Small intestine (tissue), 7 donors: Measurements from ENCODE around the gene TMEM132E. TPM values are rescaled to one million over a fixed set of nuclear protein-coding genes. Genes with fewer than 3 reads are reported as not detected.

Experiments used
- DNase-seq, 2 donors: peaks; one replicate each; pipeline versions ENCODE4 v3.0.0 to v3.0.0-alpha.2; 2013
- FAIRE-seq: peaks from 2 replicates; lab custom pipeline; 2012; peaks lifted over from hg19 to GRCh38; lab: Jason Lieb, UNC
- H3K27ac ChIP-seq, 3 donors: one replicate each; pipeline ENCODE4 v1.5.1; 2013; ENCODE audit warnings: low read length in 2 of 3, mild to moderate bottlenecking in 2 of 3, control low read depth in 1 of 3, inconsistent platforms in 1 of 3, low read depth in 1 of 3, moderate library complexity in 1 of 3
- H3K27me3 ChIP-seq, 3 donors: one replicate each; pipeline ENCODE4 v1.6.1; 2013; ENCODE audit warnings: low read length in 3 of 3, inconsistent platforms in 1 of 3; ENCODE audit not compliant: control insufficient read depth in 3 of 3, insufficient read depth in 3 of 3
- H3K36me3 ChIP-seq, 3 donors: one replicate each; pipeline ENCODE4 v1.6.1; 2013; ENCODE audit warnings: low read length in 3 of 3, inconsistent platforms in 1 of 3, low read depth in 1 of 3, mild to moderate bottlenecking in 1 of 3, moderate library complexity in 1 of 3; ENCODE audit not compliant: control insufficient read depth in 3 of 3, insufficient read depth in 2 of 3
- H3K4me1 ChIP-seq, 3 donors: one replicate each; pipeline ENCODE4 v1.6.1; 2013; ENCODE audit warnings: low read length in 2 of 3, inconsistent platforms in 1 of 3, low read depth in 1 of 3, mild to moderate bottlenecking in 1 of 3, moderate library complexity in 1 of 3; ENCODE audit not compliant: control insufficient read depth in 3 of 3, insufficient read depth in 2 of 3
- H3K4me3 ChIP-seq, 3 donors: one replicate each; pipeline ENCODE4 v1.5.1; 2013; ENCODE audit warnings: low read length in 3 of 3, control low read depth in 1 of 3, inconsistent platforms in 1 of 3, low read depth in 1 of 3, mild to moderate bottlenecking in 1 of 3, moderate library complexity in 1 of 3
- H3K9me3 ChIP-seq, 2 donors: one replicate each; pipeline ENCODE4 v1.6.1; 2013; ENCODE audit warnings: low read depth in 1 of 2, low read length in 1 of 2; ENCODE audit not compliant: control insufficient read depth in 2 of 2, insufficient read depth in 1 of 2
- WGBS, 3 donors: extraction: QIAGEN DNeasy Blood & Tissue Kit; methylation state at CpG; one replicate each; pipeline ENCODE4 v1.1.7; 2013; 5-methylcytosine and 5-hydroxymethylcytosine counted together
- polyA plus RNA-seq, 4 donors: library from polyadenylated mRNA; stranded (reverse) in 3 of 4; unstranded in 1 of 4; fragments of 200-250 nt in 3 of 4; fragments of 120-200 nt in 1 of 4; gene quantifications; one replicate each; pipeline versions ENCODE4 v1.2.1 to v1.2.3, GENCODE V29; 2013
- donor health status: healthy with polysubstance abuse.
- donor health status: control.
- donor health status: control.
- donor health status: Bipolar disorder and iron deficiency.
- donor health status: healthy.

The TMEM132E gene
- polyA plus RNA-seq, 4 donors = 0.07 to 9.2 (median 3.9) TPM

DNA sequence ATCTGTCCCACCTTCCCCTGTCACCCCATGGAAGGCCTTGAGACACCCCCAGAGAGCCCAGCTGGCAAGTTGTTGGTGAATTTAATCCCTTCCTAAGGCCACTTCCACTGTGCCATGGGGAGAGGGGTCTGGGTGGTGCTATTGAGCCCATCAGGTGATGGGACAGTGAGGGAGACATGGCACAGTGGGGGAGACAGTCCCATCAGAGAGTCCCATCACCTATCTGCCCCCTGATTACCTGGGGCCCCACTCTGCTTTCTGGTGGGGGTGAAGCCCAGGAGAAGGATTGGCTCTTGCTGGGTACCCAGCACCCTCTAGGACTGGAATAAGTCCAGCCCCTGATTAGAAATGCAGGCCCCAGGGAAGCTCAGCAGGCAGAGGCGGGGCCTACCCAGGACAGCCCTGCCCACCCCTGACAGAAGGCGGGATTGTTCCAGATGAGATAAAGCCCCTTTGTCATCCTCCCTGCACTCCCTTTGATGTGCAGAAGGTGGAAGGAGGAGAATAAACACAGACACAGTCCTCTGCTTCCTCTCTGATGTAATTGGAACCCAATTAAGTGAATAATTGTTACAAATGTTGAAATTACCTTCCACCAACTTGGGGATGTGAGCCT lies 18.9 kb downstream of the TMEM132E start:
- 33 to 55% (median 42%) methylated on average over 2 of the region's 2 CpGs for WGBS, 3 donors
- FAIRE-seq (no peak), DNase-seq (no peak)
- no peaks in the 10 kb centered on the region for H3K4me1 ChIP-seq
- H3K4me3 ChIP-seq = no peak overlapping the region
- H3K27me3 ChIP-seq = peaks cover 0 to 9% (median 2%) of the 10 kb centered on the region in 3 donors
- H3K9me3 ChIP-seq = no peaks in the 10 kb centered on the region
- H3K36me3 ChIP-seq = no peaks in the 10 kb centered on the region
- H3K27ac ChIP-seq = no peak overlapping the region

DNA sequence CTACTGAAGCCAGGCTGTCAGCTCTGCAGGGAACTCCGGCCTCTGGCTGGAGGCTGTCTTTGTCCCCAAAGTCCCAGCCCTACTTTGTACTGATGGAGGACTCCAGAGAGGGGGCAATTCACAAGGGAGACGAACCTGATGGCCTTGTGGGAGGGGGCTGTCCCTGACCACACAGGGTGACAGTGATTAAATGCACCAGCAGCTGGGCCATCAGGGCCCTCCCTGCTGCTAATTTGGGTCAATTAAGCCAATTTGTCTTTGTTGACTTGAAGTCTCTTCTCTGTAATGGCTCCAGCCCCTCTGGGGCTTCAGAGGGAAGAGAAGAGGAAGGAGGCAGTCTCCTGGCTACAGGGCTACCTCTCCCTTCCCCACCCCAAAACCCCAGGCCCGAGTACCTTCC lies 22.0 kb downstream of the TMEM132E start:
- FAIRE-seq (no peak), DNase-seq (no peak)
- 37 to 43% (median 38%) methylated on average over 3 of the region's 3 CpGs for WGBS, 3 donors
- no peak overlapping the region for H3K4me3 ChIP-seq
- no peaks in the 10 kb centered on the region for H3K9me3 ChIP-seq
- no peaks in the 10 kb centered on the region for H3K36me3 ChIP-seq
- H3K4me1 ChIP-seq = no peaks in the 10 kb centered on the region
- no peak overlapping the region for H3K27ac ChIP-seq
- H3K27me3 ChIP-seq = peaks cover 0 to 8% (median 2%) of the 10 kb centered on the region in 3 donors

DNA sequence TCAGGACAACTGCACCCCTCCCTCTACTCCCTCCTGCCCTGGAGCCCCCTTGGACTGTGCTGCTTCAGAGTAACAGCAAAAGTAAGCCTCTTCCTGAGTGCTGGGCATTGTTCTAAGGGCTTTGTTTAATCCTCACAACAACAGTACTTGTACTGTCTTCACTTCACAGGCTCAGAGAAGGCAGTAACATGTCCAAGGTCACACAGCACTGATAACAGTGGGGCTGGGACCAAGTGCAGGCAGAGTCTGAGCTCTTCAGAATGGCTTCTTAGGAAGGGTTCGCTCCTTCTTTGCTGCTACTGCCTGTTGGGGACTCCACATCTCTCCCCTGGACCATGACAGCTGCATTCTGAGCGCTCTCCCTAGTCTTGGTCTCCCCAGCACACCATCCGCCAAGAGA lies 24.6 kb downstream of the TMEM132E start:
- no peak overlapping the region for H3K27ac ChIP-seq
- H3K9me3 ChIP-seq = no peaks in the 10 kb centered on the region
- WGBS, 3 donors = 71 to 88% (median 79%) methylated on average over 3 of the region's 3 CpGs
- H3K4me1 ChIP-seq = no peaks in the 10 kb centered on the region
- no peaks in the 10 kb centered on the region for H3K36me3 ChIP-seq
- no peak for DNase-seq
- H3K4me3 ChIP-seq = no peak overlapping the region
- FAIRE-seq = no peak
- H3K27me3 ChIP-seq = peaks cover 0 to 13% (median 4%) of the 10 kb centered on the region in 3 donors

DNA sequence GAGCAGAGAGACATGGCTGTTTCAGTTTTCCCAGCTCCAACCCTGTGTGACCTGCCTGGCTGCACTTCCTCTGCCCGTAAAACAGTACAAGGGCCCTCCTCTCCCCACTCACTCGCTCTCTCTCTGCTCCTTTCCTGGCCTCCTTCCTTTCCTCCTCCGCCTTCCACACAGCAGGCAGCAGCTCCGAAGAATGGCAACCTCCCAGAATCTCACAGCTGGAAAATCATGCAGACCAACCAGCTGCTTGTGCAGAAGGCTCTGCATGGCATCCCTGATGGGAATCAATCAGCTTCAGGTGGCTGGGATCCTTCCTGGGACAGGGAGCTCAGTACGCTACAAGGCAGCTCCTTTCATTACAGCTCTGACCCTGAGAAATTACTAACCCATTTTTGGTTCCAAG lies 27.4 kb downstream of the TMEM132E start:
- FAIRE-seq = no peak
- no peak overlapping the region for H3K4me3 ChIP-seq
- H3K27ac ChIP-seq = no peak overlapping the region
- no peaks in the 10 kb centered on the region for H3K9me3 ChIP-seq
- H3K36me3 ChIP-seq = no peaks in the 10 kb centered on the region
- no peak for DNase-seq
- 44 to 70% (median 45%) methylated on average over 5 of the region's 5 CpGs for WGBS, 3 donors
- no peaks in the 10 kb centered on the region for H3K4me1 ChIP-seq
- H3K27me3 ChIP-seq = peaks cover 0 to 25% (median 9%) of the 10 kb centered on the region in 3 donors

DNA sequence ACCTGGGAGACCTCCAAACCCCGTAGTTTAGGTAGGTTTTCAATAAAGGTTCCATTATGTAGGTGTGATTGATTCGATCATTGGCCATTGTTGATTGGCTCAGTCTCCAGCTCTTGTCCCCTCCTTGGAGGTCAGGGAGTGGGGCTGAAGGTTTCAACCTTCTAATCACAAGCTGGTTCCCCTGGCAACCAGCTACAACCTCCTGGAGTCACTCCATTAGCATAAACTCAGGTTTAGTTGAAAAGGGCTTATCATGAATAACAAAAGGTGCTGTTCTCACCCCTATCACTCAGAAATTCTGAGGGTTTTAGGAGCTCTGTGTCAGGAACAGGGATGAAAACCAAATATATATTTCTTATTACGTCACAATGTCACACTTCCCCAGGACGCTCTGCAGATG lies 28.5 kb downstream of the TMEM132E start:
- H3K9me3 ChIP-seq = no peaks in the 10 kb centered on the region
- H3K36me3 ChIP-seq = no peaks in the 10 kb centered on the region
- H3K27me3 ChIP-seq = peaks cover 0 to 28% (median 8%) of the 10 kb centered on the region in 3 donors
- H3K4me1 ChIP-seq = no peaks in the 10 kb centered on the region
- no peak overlapping the region for H3K4me3 ChIP-seq
- WGBS, 3 donors = 50 to 54% (median 54%) methylated on average over 4 of the region's 4 CpGs
- FAIRE-seq (no peak), DNase-seq (no peak)
- H3K27ac ChIP-seq = no peak overlapping the region

DNA sequence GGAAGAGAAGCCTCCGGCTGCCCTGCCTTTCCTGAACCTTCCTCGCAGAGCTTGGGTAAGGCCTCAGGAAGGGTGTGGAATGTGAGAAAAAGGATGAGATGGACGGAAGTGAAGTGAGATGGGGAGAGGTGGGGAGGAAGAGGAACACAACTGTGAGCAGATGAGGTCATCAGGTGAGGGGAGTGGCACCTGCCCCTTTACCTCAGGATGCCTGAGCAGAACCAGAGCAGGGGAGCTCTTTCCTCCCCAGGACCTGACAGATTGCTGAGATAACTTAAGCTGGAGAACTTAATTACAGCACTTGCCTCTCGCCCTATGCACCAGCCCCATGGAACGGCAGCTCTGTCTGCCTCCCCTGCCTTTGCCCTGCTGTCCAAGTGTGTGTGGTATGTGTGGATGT lies 29.8 kb downstream of the TMEM132E start:
- peaks cover 0 to 30% (median 10%) of the 10 kb centered on the region in 3 donors for H3K27me3 ChIP-seq
- no peaks in the 10 kb centered on the region for H3K36me3 ChIP-seq
- no peak overlapping the region for H3K4me3 ChIP-seq
- H3K27ac ChIP-seq = no peak overlapping the region
- 34 to 47% (median 42%) methylated on average over 5 of the region's 5 CpGs for WGBS, 3 donors
- no peaks in the 10 kb centered on the region for H3K4me1 ChIP-seq
- DNase-seq (no peak), FAIRE-seq (no peak)
- no peaks in the 10 kb centered on the region for H3K9me3 ChIP-seq

DNA sequence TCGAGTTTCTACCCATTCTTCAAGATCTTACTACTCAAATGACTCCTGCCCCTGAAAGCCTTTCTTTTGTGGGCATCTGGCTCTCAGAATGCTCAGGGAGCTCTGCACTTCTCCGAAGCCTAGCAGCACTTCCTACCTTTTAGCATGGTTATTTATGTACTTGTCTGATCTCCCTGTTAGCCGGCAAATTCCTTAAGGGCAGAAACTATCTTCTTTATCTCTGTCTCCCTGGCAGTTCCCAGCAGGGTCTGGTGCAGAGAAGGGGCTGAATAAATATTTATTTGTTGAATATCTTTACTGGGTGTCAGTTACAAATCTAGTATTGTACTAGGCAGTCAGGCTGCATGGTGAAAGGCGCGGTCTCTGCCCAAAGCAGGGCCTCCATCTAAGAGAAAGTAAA lies 30.7 kb downstream of the TMEM132E start:
- H3K4me3 ChIP-seq = no peak overlapping the region
- 26 to 41% (median 37%) methylated on average over 5 of the region's 5 CpGs for WGBS, 3 donors
- H3K36me3 ChIP-seq = no peaks in the 10 kb centered on the region
- H3K4me1 ChIP-seq = no peaks in the 10 kb centered on the region
- DNase-seq (no peak), FAIRE-seq (no peak)
- peaks cover 0 to 30% (median 10%) of the 10 kb centered on the region in 3 donors for H3K27me3 ChIP-seq
- no peak overlapping the region for H3K27ac ChIP-seq
- H3K9me3 ChIP-seq = no peaks in the 10 kb centered on the region

DNA sequence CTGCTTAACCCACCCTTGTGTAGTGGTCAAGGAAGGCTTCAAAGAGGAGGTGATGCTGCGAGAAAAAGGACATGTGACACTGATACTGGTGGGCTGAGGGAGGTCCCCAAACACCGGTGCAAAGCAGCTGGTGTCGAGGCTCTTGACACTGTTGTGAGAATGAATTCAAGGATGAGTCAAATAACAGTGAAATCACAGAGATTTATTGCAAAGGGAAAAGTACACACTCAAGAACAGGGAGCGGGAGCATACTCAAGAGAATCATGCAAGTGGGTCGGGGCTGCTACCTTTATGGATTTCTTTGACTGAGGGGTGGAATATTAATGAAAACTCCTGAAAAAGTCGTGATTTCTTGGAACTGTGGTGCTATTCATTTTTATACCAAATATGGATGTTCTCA lies 31.1 kb downstream of the TMEM132E start:
- peaks cover 0 to 30% (median 12%) of the 10 kb centered on the region in 3 donors for H3K27me3 ChIP-seq

More for the DNA sequence above, 31.1 kb downstream of the TMEM132E start:
- DNase-seq = no peak
- FAIRE-seq = no peak
- Histone ChIP-seq H3K4me3 (no peak overlapping the region), H3K36me3 (no peaks in the 10 kb centered on the region), H3K9me3 (no peaks in the 10 kb centered on the region), H3K4me1 (no peaks in the 10 kb centered on the region), H3K27ac (no peak overlapping the region)
- WGBS, 3 donors = 60 to 65% (median 62%) methylated on average over 6 of the region's 6 CpGs
